Activated B cell treated with CpG ODN at 0.5 μM for 24 hours (primary cell): ENCODE results near the gene FASTK. TPM values are rescaled to one million over a fixed set of nuclear protein-coding genes. Genes with fewer than 3 reads are reported as not detected.

Experiments
- ATAC-seq: fragments of 200-7000 bp; cut with Tn5 transposase; one replicate; pipeline ENCODE4 v1.10.0; 2021; ENCODE audit warnings: low read depth, mild to moderate bottlenecking, moderate library complexity
- CTCF ChIA-PET: fragments of 350-600 bp; sonication (Branson Sonifier 250); formaldehyde crosslinking; loops from one replicate; lab custom pipeline; 2021; ENCODE audit warnings: antibody characterized with exemption; lab: Charles Lee
- POLR2A ChIA-PET: fragments of 350-600 bp; sonication (Branson Sonifier 250); formaldehyde crosslinking; loops from one replicate; lab custom pipeline; 2021; ENCODE audit warnings: antibody characterized with exemption; lab: Charles Lee
- DNase-seq: peaks from one replicate; pipeline ENCODE4 v3.0.0; 2022
- H3K27ac Mint-ChIP-seq: one replicate; pipeline ENCODE4 v1.8.0; 2020; ENCODE audit warnings: mixed read lengths
- H3K27me3 Mint-ChIP-seq: one replicate; pipeline ENCODE4 v1.8.0; 2021; ENCODE audit warnings: mixed read lengths
- H3K36me3 Mint-ChIP-seq: one replicate; pipeline ENCODE4 v1.8.0; 2021; ENCODE audit warnings: low read depth, mixed read lengths
- H3K4me1 Mint-ChIP-seq: one replicate; pipeline ENCODE4 v1.8.0; 2021; ENCODE audit warnings: mixed read lengths
- H3K4me3 Mint-ChIP-seq: one replicate; pipeline ENCODE4 v1.8.0; 2020; ENCODE audit warnings: mild to moderate bottlenecking, mixed read lengths
- H3K9me3 Mint-ChIP-seq: one replicate; pipeline ENCODE4 v1.8.0; 2020; ENCODE audit warnings: mixed read lengths
- intact Hi-C: fragments of 100-400 bp; cut with micrococcal nuclease; formaldehyde crosslinking; loops from one replicate; pipeline ENCODE4 v1.15.1; 2024
- total RNA-seq: library from RNA; stranded (reverse); gene quantifications from 2 replicates; pipeline ENCODE4 v1.2.3, GENCODE V29; 2022
- TF ChIP-seq, protein P1 (sequence below): fragments of 200-600 bp; IDR thresholded peaks from one replicate; pipeline ENCODE4 v1.8.0; 2022; ENCODE audit warnings: antibody characterized with exemption, mild to moderate bottlenecking

Gene FASTK
- total RNA-seq, 1 donor from 2014 or later, result 103 TPM

DNA sequence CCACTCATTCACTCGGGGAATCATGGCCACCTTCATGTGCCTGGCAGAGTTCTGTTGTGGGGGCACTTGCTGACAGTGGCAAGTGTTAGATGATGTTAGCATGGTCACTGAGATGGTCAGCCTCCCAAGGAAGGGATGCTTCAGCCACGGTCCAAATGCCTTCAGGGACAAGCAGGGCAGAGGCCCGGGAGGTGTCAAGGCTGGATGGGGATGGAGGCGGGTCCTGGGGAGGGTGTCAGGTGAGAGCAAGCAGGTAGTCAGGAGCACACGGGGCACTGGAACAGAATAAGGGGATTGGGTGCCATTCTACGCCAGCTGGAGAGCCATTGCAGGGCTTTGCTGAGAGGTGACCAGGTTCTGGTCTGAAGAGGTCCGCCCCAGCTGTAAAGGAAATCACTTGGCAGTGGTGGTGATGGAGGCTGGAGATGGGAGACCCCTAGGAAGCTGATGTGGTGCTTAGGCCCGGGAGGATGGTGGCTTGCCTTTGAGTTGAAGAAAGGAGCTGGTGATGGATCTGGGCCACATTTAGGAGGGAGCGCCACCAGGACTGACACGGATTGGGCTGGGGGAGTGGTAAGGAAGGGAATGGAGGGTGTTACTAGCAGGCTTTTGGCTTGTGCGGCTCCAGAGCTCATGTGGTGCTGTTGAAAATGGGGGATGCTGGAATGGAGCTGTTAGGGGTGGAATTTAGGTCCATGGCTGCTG, 29.8 kb upstream of the FASTK start:
- Mint-ChIP-seq H3K27ac (no peak overlapping the region), H3K36me3 (no peaks in the 10 kb centered on the region), H3K27me3 (peaks cover 22% of the 10 kb centered on the region), H3K9me3 (no peaks in the 10 kb centered on the region), H3K4me1 (no peaks in the 10 kb centered on the region), H3K4me3 (no peak overlapping the region)
- TF ChIP-seq, protein P1, sequence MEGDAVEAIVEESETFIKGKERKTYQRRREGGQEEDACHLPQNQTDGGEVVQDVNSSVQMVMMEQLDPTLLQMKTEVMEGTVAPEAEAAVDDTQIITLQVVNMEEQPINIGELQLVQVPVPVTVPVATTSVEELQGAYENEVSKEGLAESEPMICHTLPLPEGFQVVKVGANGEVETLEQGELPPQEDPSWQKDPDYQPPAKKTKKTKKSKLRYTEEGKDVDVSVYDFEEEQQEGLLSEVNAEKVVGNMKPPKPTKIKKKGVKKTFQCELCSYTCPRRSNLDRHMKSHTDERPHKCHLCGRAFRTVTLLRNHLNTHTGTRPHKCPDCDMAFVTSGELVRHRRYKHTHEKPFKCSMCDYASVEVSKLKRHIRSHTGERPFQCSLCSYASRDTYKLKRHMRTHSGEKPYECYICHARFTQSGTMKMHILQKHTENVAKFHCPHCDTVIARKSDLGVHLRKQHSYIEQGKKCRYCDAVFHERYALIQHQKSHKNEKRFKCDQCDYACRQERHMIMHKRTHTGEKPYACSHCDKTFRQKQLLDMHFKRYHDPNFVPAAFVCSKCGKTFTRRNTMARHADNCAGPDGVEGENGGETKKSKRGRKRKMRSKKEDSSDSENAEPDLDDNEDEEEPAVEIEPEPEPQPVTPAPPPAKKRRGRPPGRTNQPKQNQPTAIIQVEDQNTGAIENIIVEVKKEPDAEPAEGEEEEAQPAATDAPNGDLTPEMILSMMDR, result no peak
- ChIA-PET POLR2A (interaction anchor here (1.6 kb wide), 1 partner anchor 52 kb away, joined by 5 read pairs; no protein-coding TSS in a partner anchor), CTCF (interaction anchor here (0.7 to 6.7 kb wide), 12 partner anchors 14 to 212 kb away, joined by 3 to 43 read pairs (median 4); partner anchors contain the start of gene ABCB8)
- intact Hi-C loops, result no loop called here
- ATAC-seq (no peak), DNase-seq (no peak)

DNA sequence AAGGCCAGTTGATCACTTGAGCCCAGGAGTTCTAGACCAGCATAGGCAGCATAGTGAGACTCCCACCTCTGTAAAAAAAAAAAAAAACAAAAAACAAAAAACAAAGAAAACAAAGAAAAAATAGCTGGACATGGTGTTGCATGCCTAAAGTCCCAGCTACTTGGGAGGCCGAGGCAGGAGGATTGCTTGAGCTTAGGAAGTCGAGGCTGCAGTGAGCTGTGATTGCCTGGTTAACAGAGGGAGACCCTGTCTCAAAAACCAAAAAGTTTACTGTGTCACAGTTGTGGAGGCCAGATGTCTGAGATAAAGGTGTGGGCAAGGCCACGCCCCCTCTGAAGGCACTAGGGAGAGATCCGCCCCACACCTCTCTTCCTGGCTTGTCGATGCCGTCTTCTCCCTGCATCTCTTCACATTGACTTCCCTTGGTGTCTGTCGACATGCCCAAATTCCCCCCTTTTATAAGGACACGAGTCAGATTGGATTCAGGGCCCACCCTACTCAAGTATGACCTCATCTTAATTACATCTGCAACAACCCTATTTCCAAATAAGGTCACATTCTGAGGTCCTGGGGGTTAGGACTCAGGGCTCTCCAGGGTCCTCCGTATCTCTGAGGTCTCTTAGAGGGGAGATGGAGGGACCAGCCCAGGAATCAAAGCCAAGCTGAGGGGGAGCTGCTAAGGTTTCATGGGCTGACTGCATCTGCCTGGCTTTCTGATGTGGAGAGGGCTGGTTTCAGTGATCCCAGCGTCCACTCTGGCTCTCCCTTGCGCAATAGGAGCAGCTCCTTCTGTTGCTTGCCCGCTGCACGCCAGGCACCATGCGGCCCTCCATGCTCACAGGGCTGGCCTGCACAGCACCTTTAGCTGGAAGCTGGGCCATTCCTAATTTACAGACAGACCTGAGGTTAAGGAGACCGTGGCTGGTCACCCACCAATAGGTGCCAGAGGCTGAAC, 28.8 kb upstream of the FASTK start:
- Mint-ChIP-seq H3K4me1 (no peaks in the 10 kb centered on the region), H3K27me3 (peaks cover 22% of the 10 kb centered on the region), H3K27ac (no peak overlapping the region), H3K36me3 (no peaks in the 10 kb centered on the region), H3K9me3 (no peaks in the 10 kb centered on the region), H3K4me3 (no peak overlapping the region)
- CTCF ChIA-PET, result interaction anchor here (0.6 to 6.7 kb wide), 5 partner anchors 16 to 210 kb away, joined by 3 to 43 read pairs (median 5); no protein-coding TSS in a partner anchor
- POLR2A ChIA-PET, result interaction anchor here (0.7 kb wide), 1 partner anchor 96 kb away, joined by 3 read pairs; no protein-coding TSS in a partner anchor
- intact Hi-C loops, result no loop called here
- no peak for DNase-seq
- TF ChIP-seq, protein P1, result no peak
- ATAC-seq, result no peak

DNA sequence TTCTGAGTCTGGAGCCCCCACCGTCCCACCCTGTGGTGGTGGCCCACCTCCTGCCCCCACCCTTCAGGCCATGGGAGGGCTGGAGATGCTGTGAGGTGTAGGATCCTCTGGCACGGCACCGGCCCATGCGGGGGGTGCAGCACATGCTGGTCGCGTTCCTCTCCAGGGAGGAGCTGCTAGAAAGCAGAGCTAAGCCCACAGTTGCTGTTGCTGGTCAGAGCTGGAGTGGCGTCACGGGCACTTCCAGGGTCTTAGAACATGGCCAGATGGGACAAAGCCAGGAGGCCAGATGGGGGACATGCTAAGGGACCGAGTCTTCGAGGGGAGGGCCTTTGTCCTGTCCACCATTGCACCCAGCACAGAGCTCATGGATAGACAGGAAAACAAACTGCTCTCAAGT, 27.3 kb upstream of the FASTK start:
- no peak for ATAC-seq
- Mint-ChIP-seq H3K27ac (no peak overlapping the region), H3K27me3 (peaks cover 10% of the 10 kb centered on the region), H3K4me1 (no peaks in the 10 kb centered on the region), H3K36me3 (no peaks in the 10 kb centered on the region), H3K9me3 (no peaks in the 10 kb centered on the region), H3K4me3 (no peak overlapping the region)
- TF ChIP-seq, protein P1, result no peak
- POLR2A ChIA-PET, result interaction anchor here (0.6 kb wide), 1 partner anchor 23 kb away, joined by 7 read pairs; no protein-coding TSS in a partner anchor
- intact Hi-C loops, result no loop called here
- no peak for DNase-seq
- CTCF ChIA-PET, result interaction anchor here (1.0 to 6.7 kb wide), 4 partner anchors 16 to 209 kb away, joined by 3 to 43 read pairs (median 6); no protein-coding TSS in a partner anchor

DNA sequence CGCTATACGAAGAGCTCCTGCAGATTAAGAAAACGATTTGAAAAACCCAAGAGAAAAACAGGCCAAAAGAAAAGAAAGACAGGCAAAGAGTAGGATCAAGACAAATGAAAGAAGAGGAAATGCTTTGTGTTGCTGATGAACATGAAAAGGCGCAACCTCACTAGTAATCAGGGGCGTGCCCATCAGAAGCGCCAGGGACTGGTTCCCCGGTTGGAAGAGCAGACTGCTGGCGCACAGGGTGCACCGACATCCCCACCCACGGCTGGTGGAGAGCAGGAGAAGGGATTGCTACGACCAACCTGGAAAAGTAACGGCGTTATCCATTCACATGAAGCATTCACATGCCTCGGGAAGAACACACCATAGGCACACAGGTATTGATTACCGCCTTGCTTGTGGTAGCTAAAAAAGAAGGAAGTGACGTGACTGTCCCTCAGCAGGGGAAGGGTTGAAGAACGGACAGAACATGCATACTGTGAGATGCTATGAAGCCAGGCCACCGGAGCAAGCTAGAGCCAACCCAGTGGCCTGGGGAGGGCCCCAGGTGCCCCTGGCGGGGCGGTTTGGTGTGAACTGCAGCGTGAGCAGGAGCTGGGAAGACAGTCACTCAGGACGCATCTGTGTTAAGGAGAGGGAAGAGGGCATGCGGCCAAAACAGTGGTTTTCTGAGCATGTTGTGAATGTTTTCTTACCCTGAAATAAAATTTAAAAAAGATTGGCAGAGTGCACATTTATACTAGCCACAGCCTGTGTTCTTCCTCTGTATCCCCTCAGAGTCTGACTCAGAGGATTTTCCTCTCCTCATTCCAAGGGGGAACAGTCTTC, 24.0 kb upstream of the FASTK start:
- no peaks in the 10 kb centered on the region for H3K9me3 Mint-ChIP-seq

More for the DNA sequence above, 24.0 kb upstream of the FASTK start:
- H3K4me3 Mint-ChIP-seq, result no peak overlapping the region
- H3K4me1 Mint-ChIP-seq, result no peaks in the 10 kb centered on the region
- POLR2A ChIA-PET, result interaction anchor here (0.9 kb wide), 1 partner anchor 16 kb away, joined by 3 read pairs; no protein-coding TSS in a partner anchor
- ATAC-seq (no peak), DNase-seq (no peak)
- no peak overlapping the region for H3K27ac Mint-ChIP-seq
- CTCF ChIA-PET, result no interaction called here
- no peaks in the 10 kb centered on the region for H3K36me3 Mint-ChIP-seq
- H3K27me3 Mint-ChIP-seq, result peaks cover 2% of the 10 kb centered on the region
- intact Hi-C loops, result no loop called here
- TF ChIP-seq, protein P1, result no peak
